Adrenal gland (tissue), 12 donors: ENCODE results near the gene AFDN. TPM values are rescaled to one million over a fixed set of nuclear protein-coding genes. Genes with fewer than 3 reads are reported as not detected.

Experiments used
- DNase-seq, 7 donors: peaks; one replicate each; pipeline ENCODE4 v3.0.0-alpha.2; 2019 to 2020
- H3K27ac ChIP-seq, 5 donors: fragments of 200-600 bp; sonication (generic) in 4 of 5; 1 replicate in 3 of 5; 2 replicates in 2 of 5; pipeline versions ENCODE4 v1.5.1 to v1.8.0; 2016 to 2020; ENCODE audit warnings: mild to moderate bottlenecking in 1 of 5
- H3K27me3 ChIP-seq: fragments of 200-600 bp; 2 replicates; pipeline ENCODE4 v1.8.0; 2021
- H3K36me3 ChIP-seq, 2 donors: fragments of 200-600 bp; replicated peaks in 1 of 2; 1 replicate in 1 of 2; 2 replicates in 1 of 2; pipeline versions ENCODE4 v1.5.1 to v1.8.0; 2018 to 2022
- H3K4me1 ChIP-seq, 2 donors: fragments of 200-600 bp; replicated peaks in 1 of 2; 1 replicate in 1 of 2; 2 replicates in 1 of 2; pipeline versions ENCODE4 v1.5.1 to v1.8.0; 2018 to 2021
- H3K4me3 ChIP-seq, 4 donors: fragments of 200-600 bp; sonication (generic) in 3 of 4; one replicate each; pipeline ENCODE4 v1.5.1; 2016 to 2018
- H3K9me3 ChIP-seq, 3 donors: fragments of 200-600 bp; sonication (generic) in 1 of 3; replicated peaks in 1 of 3; 1 replicate in 2 of 3; 2 replicates in 1 of 3; pipeline versions ENCODE4 v1.5.1 to v1.8.0; 2016 to 2021
- POLR2A ChIP-seq, 2 donors: fragments of 450-650 bp; IDR thresholded peaks; one replicate each; pipeline ENCODE4 v1.6.1; 2017; ENCODE audit warnings: antibody characterized with exemption in 2 of 2, mild to moderate bottlenecking in 2 of 2, moderate library complexity in 1 of 2
- WGBS, 4 donors: extraction: QIAGEN DNeasy Blood & Tissue Kit in 2 of 4; methylation state at CpG; one replicate each; pipeline versions ENCODE4 v1.1.5 to v1.1.7; 2013 to 2017; 5-methylcytosine and 5-hydroxymethylcytosine counted together
- intact Hi-C, 2 donors: fragments of 100-400 bp; cut with DNase I; formaldehyde crosslinking; loops; one replicate each; pipeline versions ENCODE4 v1.14.1 to v1.15.0; 2022 to 2023
- polyA plus RNA-seq, 3 donors: library from polyadenylated mRNA; stranded (reverse); fragments of 200-250 nt in 2 of 3; fragments of 350-450 nt in 1 of 3; fragmentation: Illumina TruSeq in 1 of 3; extraction: RNeasy Lipid Tissue Mini Kit (QIAGEN cat#74804) in 1 of 3; gene quantifications; one replicate each; pipeline ENCODE4 v1.2.3, GENCODE V29; 2013 to 2014
- total RNA-seq, 9 donors: library from RNA; depleted of rRNA in 4 of 9; stranded (reverse); fragments of >200 nt in 4 of 9; fragments of 120-200 nt in 1 of 9; fragmentation: NEBNext Ultra II Directional in 1 of 9; extraction: Animal tissue kit (Norgen Biotek cat#: 25700) in 1 of 9; gene quantifications; one replicate each; pipeline versions ENCODE4 v1.1.0 to v1.2.4, GENCODE V29; 2013 to 2023
- TF ChIP-seq, protein P1 (sequence below), 6 experiments: fragments of 450-650 bp in 4 of 6; fragments of 200-600 bp in 2 of 6; sonication (generic) in 1 of 6; IDR thresholded peaks; 1 replicate in 5 of 6; 2 replicates in 1 of 6; pipeline versions ENCODE4 v1.5.1 to v1.8.0; 2016 to 2021; ENCODE audit warnings: antibody characterized with exemption in 6 of 6, mild to moderate bottlenecking in 2 of 6, moderate library complexity in 1 of 6
- donor health status: healthy with polysubstance abuse.
- donor health status: Bipolar disorder and iron deficiency.
- donor health status: DM: yes; HTN: yes; CAD: no.
- donor health status: DM: no; HTN: no; CAD: no.
- donor health status: DM: no; HTN: no; CAD: no.
- donor health status: DM: yes; HTN: yes; CAD: no.

The AFDN gene
- total and polyA plus RNA-seq, 12 donors = 15.2 to 47.1 (median 39.3) TPM

DNA sequence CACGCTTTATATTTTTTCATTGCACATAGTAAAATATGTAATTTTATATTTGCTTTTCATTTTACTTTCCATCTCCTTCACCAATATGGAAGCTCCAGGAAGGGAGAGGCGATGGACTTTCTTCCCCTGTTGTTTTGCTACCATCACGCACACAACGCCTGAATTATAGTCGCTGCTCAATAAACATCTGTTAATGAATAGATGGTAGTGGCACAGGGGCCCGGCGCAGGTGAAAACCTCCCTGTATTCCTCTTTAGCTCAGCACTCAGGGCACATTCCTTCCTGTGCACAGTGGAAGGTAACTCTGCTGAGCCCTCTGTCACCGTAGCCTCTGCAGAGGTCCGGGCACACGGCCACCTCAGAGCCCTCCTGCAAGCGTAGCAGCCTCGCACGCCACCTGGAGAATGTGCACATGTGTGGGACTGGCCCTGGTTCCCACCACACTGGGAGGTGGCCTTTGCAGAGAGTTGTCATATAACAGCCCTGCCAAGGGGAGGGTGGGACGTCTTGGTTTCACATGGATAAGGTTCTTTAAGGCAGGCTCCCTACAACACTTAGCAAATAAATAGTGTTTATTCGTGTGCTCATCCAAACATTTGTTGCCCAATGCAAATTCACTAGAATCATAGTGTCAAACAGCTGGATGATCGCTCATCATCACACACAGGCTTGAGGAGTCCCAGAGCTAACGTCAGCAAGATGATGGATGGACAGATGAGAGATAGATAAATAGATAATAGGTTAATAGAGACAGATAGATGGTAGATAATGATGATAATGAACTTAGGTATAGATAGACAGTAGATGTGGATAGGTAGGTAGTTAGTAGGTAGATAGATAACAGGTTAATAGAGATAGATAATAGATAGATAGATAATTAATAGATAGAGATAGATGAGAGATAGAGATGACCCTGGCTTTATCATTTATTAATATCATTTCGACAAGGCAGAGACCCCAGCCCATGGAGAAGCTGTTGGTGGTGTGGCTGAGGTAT is 32.3 kb upstream of the AFDN start:
- WGBS, 4 donors = 81 to 85% (median 83%) methylated on average over 18 of the region's 18 CpGs
- no peak for TF ChIP-seq POLR2A (IDR thresholded peaks at IDR 0.05)
- TF ChIP-seq, protein P1, sequence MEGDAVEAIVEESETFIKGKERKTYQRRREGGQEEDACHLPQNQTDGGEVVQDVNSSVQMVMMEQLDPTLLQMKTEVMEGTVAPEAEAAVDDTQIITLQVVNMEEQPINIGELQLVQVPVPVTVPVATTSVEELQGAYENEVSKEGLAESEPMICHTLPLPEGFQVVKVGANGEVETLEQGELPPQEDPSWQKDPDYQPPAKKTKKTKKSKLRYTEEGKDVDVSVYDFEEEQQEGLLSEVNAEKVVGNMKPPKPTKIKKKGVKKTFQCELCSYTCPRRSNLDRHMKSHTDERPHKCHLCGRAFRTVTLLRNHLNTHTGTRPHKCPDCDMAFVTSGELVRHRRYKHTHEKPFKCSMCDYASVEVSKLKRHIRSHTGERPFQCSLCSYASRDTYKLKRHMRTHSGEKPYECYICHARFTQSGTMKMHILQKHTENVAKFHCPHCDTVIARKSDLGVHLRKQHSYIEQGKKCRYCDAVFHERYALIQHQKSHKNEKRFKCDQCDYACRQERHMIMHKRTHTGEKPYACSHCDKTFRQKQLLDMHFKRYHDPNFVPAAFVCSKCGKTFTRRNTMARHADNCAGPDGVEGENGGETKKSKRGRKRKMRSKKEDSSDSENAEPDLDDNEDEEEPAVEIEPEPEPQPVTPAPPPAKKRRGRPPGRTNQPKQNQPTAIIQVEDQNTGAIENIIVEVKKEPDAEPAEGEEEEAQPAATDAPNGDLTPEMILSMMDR (IDR thresholded peaks at IDR 0.05) = no peak
- Histone ChIP-seq H3K27me3 (peaks cover 24% of the 10 kb centered on the region), H3K36me3 (no peaks in the 10 kb centered on the region), H3K27ac (no peak overlapping the region), H3K9me3 (no peaks in the 10 kb centered on the region), H3K4me1 (peaks cover 0 to 3% of the 10 kb centered on the region in 2 donors), H3K4me3 (no peak overlapping the region)
- DNase-seq = no peak
- intact Hi-C loops = no loop called here

DNA sequence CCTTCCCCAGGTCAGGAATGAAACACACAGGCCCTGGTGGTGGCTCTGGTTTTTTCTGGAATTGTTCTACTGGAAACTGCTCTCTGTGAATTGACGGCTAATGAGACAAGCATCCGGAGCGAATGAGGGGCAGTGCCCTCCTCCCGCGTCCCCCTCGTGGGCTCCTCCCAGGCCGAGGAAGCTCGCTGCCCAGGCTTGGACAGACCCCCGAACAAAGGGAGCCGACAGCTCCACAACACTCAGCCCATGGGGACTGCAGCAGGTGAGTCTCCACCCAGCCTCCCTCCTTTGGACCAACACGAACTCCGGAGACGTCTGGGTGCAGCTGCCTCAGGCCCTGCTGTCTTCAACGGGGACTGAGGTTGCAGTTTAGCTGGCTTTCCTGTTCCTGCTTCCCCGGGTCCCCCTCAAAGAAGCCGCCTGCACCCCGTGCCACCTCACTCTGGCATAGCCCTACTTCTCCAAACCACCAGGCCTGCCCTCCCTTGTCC is 31.3 kb upstream of the AFDN start:
- Histone ChIP-seq H3K27me3 (peaks cover 24% of the 10 kb centered on the region), H3K9me3 (no peaks in the 10 kb centered on the region), H3K4me1 (peaks cover 0 to 3% of the 10 kb centered on the region in 2 donors), H3K27ac (no peak overlapping the region), H3K36me3 (no peaks in the 10 kb centered on the region), H3K4me3 (no peak overlapping the region)
- no peak for TF ChIP-seq POLR2A (IDR thresholded peaks at IDR 0.05)
- TF ChIP-seq, protein P1 (IDR thresholded peaks at IDR 0.05) = no peak
- DNase-seq = no peak
- intact Hi-C loops = no loop called here
- WGBS, 4 donors = 60 to 89% (median 71%) methylated on average over 10 to 17 of the region's 17 CpGs

DNA sequence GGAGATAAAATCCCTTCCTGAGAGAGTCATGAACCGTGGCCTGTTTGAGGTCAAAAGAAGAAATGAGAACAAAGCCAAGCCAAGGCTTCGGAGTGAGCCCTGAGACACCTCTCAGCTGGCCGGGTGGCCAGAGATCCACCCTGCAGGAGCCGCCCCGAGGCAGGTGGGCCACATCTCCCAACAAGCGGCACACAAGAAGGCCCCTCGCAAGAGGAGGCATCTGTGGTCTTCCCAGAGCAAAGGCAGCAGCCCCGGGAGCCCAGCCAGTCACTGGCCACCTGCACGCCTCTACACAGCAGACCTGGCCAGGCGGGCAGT is 30.9 kb upstream of the AFDN start:
- H3K36me3 ChIP-seq = no peaks in the 10 kb centered on the region
- intact Hi-C loops = no loop called here
- H3K4me3 ChIP-seq = no peak overlapping the region
- H3K27ac ChIP-seq = no peak overlapping the region
- H3K9me3 ChIP-seq = no peaks in the 10 kb centered on the region
- H3K4me1 ChIP-seq = peaks cover 0 to 3% of the 10 kb centered on the region in 2 donors
- DNase-seq = no peak
- H3K27me3 ChIP-seq = peaks cover 24% of the 10 kb centered on the region
- no peak for TF ChIP-seq POLR2A (IDR thresholded peaks at IDR 0.05)
- TF ChIP-seq, protein P1 (IDR thresholded peaks at IDR 0.05) = no peak
- 85 to 90% (median 86%) methylated on average over 4 to 10 of the region's 10 CpGs for WGBS, 4 donors

- intact Hi-C loops = no loop called here
- peak in 5 of 7 donors; percentile 27 to 63 (median 38) for DNase-seq
- Histone ChIP-seq H3K27ac (no peak overlapping the region), H3K4me1 (peaks cover 0 to 3% of the 10 kb centered on the region in 2 donors), H3K9me3 (no peaks in the 10 kb centered on the region), H3K36me3 (no peaks in the 10 kb centered on the region), H3K27me3 (peaks cover 24% of the 10 kb centered on the region), H3K4me3 (peak overlapping the region in 1 of 4 donors; percentile 39)
- WGBS, 4 donors = 21 to 41% (median 30%) methylated on average over 13 to 43 of the region's 43 CpGs
- TF ChIP-seq, protein P1 (IDR thresholded peaks at IDR 0.05) = no peak
- TF ChIP-seq POLR2A (IDR thresholded peaks at IDR 0.05) = no peak
These were observed 30.3 kb upstream of the AFDN start for GRCh38 chr6:167796192-167796981.
